Posterior cingulate gyrus (tissue), 11 donors: ENCODE results near the gene IGFL3.
"Not testable (repeated sequence)": the region's sequence is repeated elsewhere in the genome, so short reads cannot be mapped to it uniquely, and the experiment has no call there.

Experiments used
- DNase-seq, 10 donors: peaks; one replicate each; pipeline versions ENCODE4 v3.0.0 to v3.0.0-alpha.2; 2020 to 2021; ENCODE audit warnings: mixed read lengths in 3 of 10
- intact Hi-C: fragments of 100-400 bp; cut with DNase I; formaldehyde crosslinking; loops from one replicate; pipeline ENCODE4 v1.15.1; 2023

IGFL3 gene

GRCh38 chr19:46124638-46125115 is at the start of gene IGFL3:
Gene IGFL3 (minus strand): TSS chr19:46124688. CDS start chr19:46124649, 39 bp downstream.
- DNase-seq: no peak
- intact Hi-C loops: no loop called here

DNA sequence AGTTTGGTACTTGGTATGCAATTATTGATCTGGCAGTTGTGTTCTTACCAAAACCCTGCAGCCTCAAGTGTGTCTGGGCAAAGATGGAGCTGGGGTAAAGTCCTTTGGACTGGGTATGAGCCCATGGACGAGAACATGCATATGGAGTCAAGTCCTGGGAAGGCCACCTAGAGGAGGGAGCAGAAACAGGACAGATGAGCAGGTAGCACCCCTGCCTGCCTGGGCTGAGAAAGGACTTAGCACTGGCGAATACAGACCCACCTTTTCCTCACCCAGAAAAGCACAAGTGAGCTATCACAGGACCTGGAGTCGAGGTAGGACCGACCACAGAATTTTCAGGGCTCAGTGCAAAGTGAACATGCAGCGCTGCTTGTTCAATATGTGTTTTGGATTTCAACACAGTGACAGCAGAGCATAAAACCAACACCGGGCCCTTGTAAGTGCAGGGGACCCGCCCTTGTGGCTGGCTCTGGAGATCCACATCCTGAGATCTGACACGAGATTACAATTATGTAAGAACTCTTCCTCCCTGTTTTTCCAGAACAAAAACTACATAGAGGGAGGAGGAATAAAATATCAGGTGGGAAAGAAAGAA is 49.5 kb upstream of the IGFL3 start:
- peak in 1 of 10 donors; percentile 71 for DNase-seq
- intact Hi-C loops: no loop called here

DNA sequence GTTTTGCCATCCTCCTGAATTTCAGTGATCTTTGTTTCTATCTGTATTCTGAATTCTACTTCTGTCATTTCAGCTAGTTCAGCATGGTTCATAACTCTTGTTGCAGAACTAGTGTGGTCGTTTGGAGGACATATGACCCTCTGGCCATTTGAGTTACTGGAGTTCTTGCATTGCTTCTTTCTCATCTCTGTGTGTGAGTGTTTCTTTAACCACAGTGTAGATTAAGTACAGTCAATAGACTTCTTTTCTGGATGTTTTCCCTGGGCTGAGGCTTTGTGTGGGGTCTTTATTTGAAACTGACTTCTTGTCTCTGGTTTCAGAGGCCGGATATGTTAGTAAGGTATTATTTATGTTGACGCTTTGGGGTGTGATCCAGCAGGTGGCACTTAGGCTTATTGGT is 38.2 kb upstream of the IGFL3 start:
- DNase-seq: no peak

GRCh38 chr19:46161642-46162257 is 37.3 kb upstream of the IGFL3 start:
- intact Hi-C loops, DNase-seq: not testable (repeated sequence)

More for the DNA sequence above, 38.2 kb upstream of the IGFL3 start:
- intact Hi-C loops: no loop called here

GRCh38 chr19:46160233-46160775 is 35.8 kb upstream of the IGFL3 start:
- intact Hi-C loops: no loop called here
- no peak for DNase-seq

DNA sequence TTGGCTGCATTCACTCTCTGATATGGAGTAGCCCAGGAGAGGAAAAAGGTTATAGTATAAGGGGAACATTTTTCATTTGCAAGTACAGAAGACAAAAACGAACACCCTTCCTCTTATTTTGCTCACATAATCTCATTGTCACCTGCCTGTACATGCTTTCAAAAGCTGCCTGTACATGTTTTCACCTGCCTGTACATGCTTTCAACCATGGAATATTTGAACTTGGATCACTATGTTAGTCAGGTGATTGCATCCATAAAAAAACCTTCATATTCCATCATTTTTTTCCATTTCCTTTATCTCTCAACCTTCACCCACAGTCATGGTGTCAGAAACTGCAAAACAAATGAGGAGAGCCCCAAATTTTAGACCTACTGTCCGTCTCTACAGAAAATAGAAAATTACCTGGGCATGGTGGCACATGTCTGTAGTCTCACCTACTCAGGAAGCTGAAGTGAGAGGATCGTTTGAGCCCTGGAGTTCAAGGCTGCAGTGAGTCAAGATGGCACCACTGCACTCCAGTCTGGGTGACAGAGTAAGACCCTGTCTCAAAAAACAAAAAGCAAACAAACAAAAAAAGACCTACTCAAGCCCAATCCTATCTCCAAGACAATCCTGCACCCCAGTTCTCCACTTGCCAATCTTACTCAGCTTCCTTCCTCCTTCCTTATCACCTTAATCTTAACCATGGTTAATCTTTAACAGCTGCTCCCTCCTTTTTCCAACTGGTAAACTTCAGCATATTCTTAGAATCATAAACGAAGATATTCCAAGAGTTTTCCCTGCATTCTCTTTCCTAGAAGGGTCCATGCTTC is 35.1 kb upstream of the IGFL3 start:
- intact Hi-C loops: no loop called here
- no peak for DNase-seq

DNA sequence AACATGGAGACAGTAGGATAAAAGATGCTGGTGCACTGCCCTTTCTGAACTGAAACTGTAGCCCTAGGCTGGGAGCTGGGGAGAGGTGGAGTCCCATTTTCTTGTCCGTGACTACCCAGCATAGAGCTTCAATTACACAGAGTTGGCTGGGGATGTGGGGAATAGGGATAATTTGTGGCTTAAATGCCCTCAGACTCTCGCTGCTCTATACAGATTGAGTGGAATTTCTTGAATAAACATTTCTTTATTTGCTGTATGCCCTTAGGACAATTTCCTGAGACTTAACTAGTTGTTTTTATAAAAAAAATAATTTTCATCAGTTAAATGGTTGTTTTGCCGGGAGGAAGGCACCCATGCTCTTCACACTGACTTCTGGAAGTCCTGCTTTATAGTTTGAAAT is 30.7 kb upstream of the IGFL3 start:
- no peak for DNase-seq
- intact Hi-C loops: no loop called here

GRCh38 chr19:46150606-46151005 is 26.1 kb upstream of the IGFL3 start:
- DNase-seq: no peak
- intact Hi-C loops: no loop called here

GRCh38 chr19:46147791-46148288 is 23.4 kb upstream of the IGFL3 start, which contains the start of gene IGFL2:
Gene IGFL2 (plus strand): TSS chr19:46148238. CDS start chr19:46148279, 41 bp downstream.
- intact Hi-C loops: no loop called here
- no peak for DNase-seq

- intact Hi-C loops: no loop called here
- DNase-seq: no peak
These were observed 22.8 kb upstream of the IGFL3 start for GRCh38 chr19:46147166-46147740.

- intact Hi-C loops: no loop called here
These were observed 20.3 kb upstream of the IGFL3 start for GRCh38 chr19:46144756-46145155.

GRCh38 chr19:46142294-46142693 is 17.8 kb upstream of the IGFL3 start:
- DNase-seq: no peak
- intact Hi-C loops: no loop called here

More at GRCh38 chr19:46144756-46145155, 20.3 kb upstream of the IGFL3 start:
- DNase-seq: no peak

- DNase-seq: no peak
- intact Hi-C loops: no loop called here
These were observed 16.9 kb upstream of the IGFL3 start for GRCh38 chr19:46141421-46141820.

- DNase-seq: no peak
- intact Hi-C loops: no loop called here
These were observed 13.5 kb upstream of the IGFL3 start for GRCh38 chr19:46137915-46138473.

- no peak for DNase-seq
- intact Hi-C loops: no loop called here
These were observed 10.0 kb upstream of the IGFL3 start for GRCh38 chr19:46134527-46134926.

DNA sequence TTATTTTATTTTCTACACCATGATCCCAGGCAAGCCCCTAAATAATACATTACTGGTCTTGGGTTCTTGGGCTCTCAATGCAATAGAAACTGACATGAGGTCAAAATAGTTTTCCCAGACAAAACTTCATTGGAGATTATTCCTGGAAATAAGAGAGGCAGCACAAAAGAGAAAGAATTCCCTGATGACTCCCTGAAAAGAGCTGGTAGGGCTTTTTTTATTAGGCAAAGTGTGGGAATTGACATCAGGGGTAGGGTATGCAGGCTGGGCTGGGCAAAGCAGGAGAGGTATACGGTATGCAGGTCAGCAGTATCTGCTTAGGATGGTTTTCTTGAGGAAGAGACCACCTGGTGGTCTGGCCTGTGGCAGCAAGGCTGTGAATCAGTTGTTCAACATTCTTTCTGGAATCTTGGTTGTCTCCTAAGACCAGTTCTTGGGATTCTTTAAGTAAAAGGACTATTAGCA is 9.3 kb upstream of the IGFL3 start:
- intact Hi-C loops: no loop called here
- no peak for DNase-seq

DNA sequence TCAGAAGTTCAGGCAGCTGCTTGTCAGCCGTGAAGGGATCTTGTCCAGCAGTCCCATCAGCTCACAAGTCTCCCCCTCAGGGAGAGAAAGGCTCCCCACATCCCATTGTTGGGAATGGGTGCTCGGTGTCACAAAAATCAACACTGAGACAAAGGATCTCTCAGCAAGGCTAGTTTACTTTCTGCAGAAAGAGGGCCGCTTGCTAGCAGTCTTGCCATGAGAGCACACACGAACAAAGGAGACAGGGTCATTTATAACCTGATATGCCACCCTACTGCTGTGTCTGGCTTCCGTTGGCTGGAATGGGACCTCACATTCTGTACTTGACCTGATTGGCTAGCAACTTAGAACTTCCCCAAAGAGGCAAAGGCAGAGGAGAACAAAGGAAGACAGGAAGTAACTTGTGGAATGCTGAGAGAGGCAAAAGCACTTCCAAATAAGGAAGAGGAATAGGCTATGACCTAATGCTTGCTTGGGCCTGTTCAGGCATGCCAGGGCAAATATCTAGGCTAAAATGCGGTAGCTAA is 8.7 kb upstream of the IGFL3 start:
- peak in 1 of 10 donors; percentile 76 for DNase-seq
- intact Hi-C loops: no loop called here

GRCh38 chr19:46132508-46133100 is 8.1 kb upstream of the IGFL3 start:
- intact Hi-C loops: no loop called here
- DNase-seq: no peak

- intact Hi-C loops: no loop called here
- no peak for DNase-seq
These were observed 7.1 kb upstream of the IGFL3 start for GRCh38 chr19:46131485-46132143.
